Esophagus muscularis mucosa (tissue), 4 donors: Measurements from ENCODE around the gene GMPPB.

ENCODE experiments used
- CTCF ChIP-seq, 3 experiments: fragments of 200-600 bp in 2 of 3; fragments of 450-650 bp in 1 of 3; sonication (generic) in 2 of 3; IDR thresholded peaks; one replicate each; pipeline ENCODE4 v1.5.1; 2017 to 2019; ENCODE audit warnings: antibody characterized with exemption in 3 of 3, mild to moderate bottlenecking in 2 of 3, moderate library complexity in 1 of 3
- EP300 ChIP-seq: sonication (generic); formaldehyde crosslinking; IDR thresholded peaks from one replicate; pipeline ENCODE4 v1.6.1; 2017; ENCODE audit warnings: antibody characterized with exemption
- POLR2A ChIP-seq: fragments of 450-650 bp; IDR thresholded peaks from one replicate; pipeline ENCODE4 v1.6.1; 2017; ENCODE audit warnings: antibody characterized with exemption, moderate library complexity, mild to moderate bottlenecking, low read depth
- POLR2AphosphoS5 ChIP-seq, 2 donors: sonication (generic); formaldehyde crosslinking; IDR thresholded peaks; one replicate each; pipeline ENCODE4 v1.6.1; 2017; ENCODE audit warnings: antibody characterized with exemption in 2 of 2

GRCh38 chr3:49723296-49723627, 489 bp downstream of the GMPPB start:
- TF ChIP-seq CTCF (IDR thresholded peaks at IDR 0.05) (no peak), POLR2A (no peak), EP300 (no peak), POLR2AphosphoS5 (IDR thresholded peaks at IDR 0.05) (no peak)
